ENCODE results near the gene CALHM4. TPM values are rescaled to one million over a fixed set of nuclear protein-coding genes. Genes with fewer than 3 reads are reported as not detected.

The CALHM4 gene
- polyA plus RNA-seq, 1 of the 3 experiments (the other 2 are of a cell fraction) = not detected

DNA sequence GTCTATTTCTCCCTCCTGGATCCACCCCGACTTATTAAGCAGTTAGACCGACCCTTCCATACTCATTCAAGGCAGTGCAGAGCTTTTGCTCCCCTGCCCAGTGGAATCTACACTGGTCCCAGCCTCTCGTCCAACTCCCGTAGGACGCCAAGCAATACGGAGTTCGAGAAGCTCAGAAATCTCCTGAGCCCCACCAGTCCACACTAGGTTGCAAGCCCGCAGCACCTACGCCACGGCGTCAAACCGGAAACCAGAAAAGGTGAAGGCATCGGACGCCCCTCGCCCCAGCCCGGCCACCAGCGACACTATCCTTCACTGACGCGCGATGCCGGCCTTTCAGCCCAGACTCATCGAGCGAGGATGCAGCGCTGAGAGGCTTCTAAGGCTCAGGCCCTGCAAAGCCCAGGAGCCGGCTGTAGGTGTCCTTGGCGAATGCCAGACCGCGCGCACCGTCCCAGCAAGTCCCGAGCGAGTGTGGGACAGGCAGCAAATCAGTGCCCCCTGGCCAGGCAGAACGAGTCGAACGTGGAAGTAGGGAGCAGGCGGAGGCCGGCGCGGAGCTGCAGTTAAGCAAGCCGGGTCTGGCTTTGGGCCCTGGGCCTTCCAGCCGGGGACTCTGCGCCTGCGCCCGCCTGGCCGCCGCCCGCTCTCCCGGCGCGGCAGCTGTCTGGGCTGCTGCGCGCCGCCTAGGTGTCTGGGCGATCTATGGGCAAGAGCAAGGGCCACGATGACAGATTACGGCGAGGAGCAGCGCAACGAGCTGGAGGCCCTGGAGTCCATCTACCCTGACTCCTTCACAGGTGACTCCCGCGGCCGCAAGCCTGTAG lies 17.5 kb downstream of the CALHM4 start, which contains the start of gene RWDD1:
Gene RWDD1, plus strand, starts transcription at position 649 of the 827 bp plus-strand sequence. Its CDS starts 79 bp downstream, at position 728.
- ChIA-PET POLR2A (interaction anchor here (1.0 to 2.6 kb wide), 7 partner anchors 8 to 471 kb away, joined by 3 to 12 read pairs (median 4); partner anchors contain the start of genes NT5DC1, TSPYL1 and TSPYL4), CTCF (interaction anchor here (0.6 to 5.4 kb wide), 15 partner anchors 11 to 356 kb away, joined by 3 to 38 read pairs (median 4); partner anchors contain the start of genes CALHM4 and ZUP1)
- peak; percentile 97 for DNase-seq
- Histone ChIP-seq H3K9me3 (no peaks in the 10 kb centered on the region), H3K4me2 (peak within 1 kb of the TSS; percentile 80), H3K4me3 (ENCODE audit: low read depth in 2 of 2, low read length in 1 of 2) (peak within 1 kb of the TSS; percentile 97 to 98), H4K20me1 (ENCODE audit: insufficient read depth) (no peaks in the 10 kb centered on the region), H3K9ac (peak within 1 kb of the TSS; percentile 89), H3K4me1 (ENCODE audit: control insufficient read depth in 1 of 2, insufficient read depth in 2 of 2, low read depth in 1 of 2, low read length in 1 of 2) (peaks cover 4 to 6% of the 10 kb centered on the region in 2 experiments; a peak in 3 of 4 replicates), H3K27ac (ENCODE audit: low read depth in 2 of 2, low read length in 1 of 2) (peak within 1 kb of the TSS; percentile 84 to 96), H3K9me2 (no peaks in the 10 kb centered on the region), H3F3A (replicated peaks; ENCODE audit: insufficient read depth) (peaks cover 11% of the 10 kb centered on the region), H2AFZ (ENCODE audit: low read depth) (peak within 1 kb of the TSS; percentile 85), H3K79me2 (ENCODE audit: insufficient read depth) (peaks cover 63% of the 10 kb centered on the region), H3K27me3 (ENCODE audit: insufficient read depth) (no peaks in the 10 kb centered on the region), H3K36me3 (replicated peaks in 1 of 2; ENCODE audit: control insufficient read depth in 1 of 2, insufficient read depth in 2 of 2, low read length in 1 of 2) (peaks cover 6 to 15% of the 10 kb centered on the region in 2 experiments)
- WGBS (ENCODE audit: low lambda C conversion rate) = 2% methylated on average over 17 of the region's 62 CpGs
- TF ChIP-seq GABPA (IDR thresholded peaks at IDR 0.05; ENCODE audit: low read depth) (no peak; the same call in 1 of the 2 replicates), MXI1 (IDR thresholded peaks at IDR 0.05; ENCODE audit: low read depth, low read length) (peak; percentile 97), NRF1 (IDR thresholded peaks at IDR 0.05; ENCODE audit: low read depth, low read length) (peak; percentile 90), FOXM1 (IDR thresholded peaks at IDR 0.05; ENCODE audit: low read depth) (no peak; the same call in 1 of the 2 replicates), TAF1 (IDR thresholded peaks at IDR 0.05; ENCODE audit: borderline replicate concordance, low read depth, low read length) (peak; percentile 77; the same call in 1 of the 2 replicates), SIN3A (IDR thresholded peaks at IDR 0.05; ENCODE audit: borderline replicate concordance, low read depth, low read length) (peak; percentile 83; the same call in 1 of the 2 replicates), CHD2 (IDR thresholded peaks at IDR 0.05; ENCODE audit: low read length, partially characterized antibody) (peak; percentile 69), RXRA (IDR thresholded peaks at IDR 0.05; ENCODE audit: borderline replicate concordance, low read depth) (no peak), POLR2AphosphoS5 (IDR thresholded peaks at IDR 0.05; ENCODE audit: low read depth, low read length) (peak; percentile 92), ELF1 (IDR thresholded peaks at IDR 0.05) (peak; percentile 65), MEF2A (IDR thresholded peaks at IDR 0.05; ENCODE audit: borderline replicate concordance, low read depth) (no peak), YY1 (IDR thresholded peaks at IDR 0.05; ENCODE audit: low read depth) (peak; percentile 75; the same call in 1 of the 2 replicates), RCOR1 (IDR thresholded peaks at IDR 0.05; ENCODE audit: low read length) (peak; percentile 5; the same call in 1 of the 2 replicates), TCF12 (IDR thresholded peaks at IDR 0.05) (no peak)
- TF ChIP-seq, protein P1, sequence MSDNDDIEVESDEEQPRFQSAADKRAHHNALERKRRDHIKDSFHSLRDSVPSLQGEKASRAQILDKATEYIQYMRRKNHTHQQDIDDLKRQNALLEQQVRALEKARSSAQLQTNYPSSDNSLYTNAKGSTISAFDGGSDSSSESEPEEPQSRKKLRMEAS (IDR thresholded peaks at IDR 0.05; ENCODE audit: low read depth) = peak; percentile 68; the same call in 1 of the 2 replicates
- TF ChIP-seq, protein P2, sequence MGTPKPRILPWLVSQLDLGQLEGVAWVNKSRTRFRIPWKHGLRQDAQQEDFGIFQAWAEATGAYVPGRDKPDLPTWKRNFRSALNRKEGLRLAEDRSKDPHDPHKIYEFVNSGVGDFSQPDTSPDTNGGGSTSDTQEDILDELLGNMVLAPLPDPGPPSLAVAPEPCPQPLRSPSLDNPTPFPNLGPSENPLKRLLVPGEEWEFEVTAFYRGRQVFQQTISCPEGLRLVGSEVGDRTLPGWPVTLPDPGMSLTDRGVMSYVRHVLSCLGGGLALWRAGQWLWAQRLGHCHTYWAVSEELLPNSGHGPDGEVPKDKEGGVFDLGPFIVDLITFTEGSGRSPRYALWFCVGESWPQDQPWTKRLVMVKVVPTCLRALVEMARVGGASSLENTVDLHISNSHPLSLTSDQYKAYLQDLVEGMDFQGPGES (IDR thresholded peaks at IDR 0.05; ENCODE audit: low read depth, low read length) = peak; percentile 80
